ENCODE data around the gene SLC25A21.
A peak's percentile ranks its signal among the peaks of the same experiment; 100 is the strongest.

The SLC25A21 gene

DNA sequence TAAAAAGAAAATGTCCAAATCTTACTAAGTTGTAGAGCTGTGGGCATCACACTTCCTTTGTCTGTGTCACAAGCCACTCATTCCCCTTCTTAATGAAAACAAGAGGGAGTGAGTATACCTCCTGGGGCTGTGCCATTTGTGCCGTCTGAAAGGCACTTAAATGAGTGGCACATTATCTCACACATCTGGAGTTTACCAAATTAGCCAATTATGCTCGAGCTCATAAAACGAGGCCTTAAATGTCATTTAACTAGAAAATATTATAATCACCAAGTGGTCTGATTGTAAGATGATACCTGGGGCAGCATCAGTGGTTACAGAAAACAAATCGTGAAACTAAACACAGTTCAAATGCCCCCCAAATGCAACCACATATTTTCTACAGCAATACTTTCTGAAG, 364.7 kb downstream of the SLC25A21 start (continued):
- TF ChIP-seq ZNF19 (tag by site-specific recombination; IDR thresholded peaks at IDR 0.05; ENCODE audit: low read depth) (peak; percentile 97), ZNF302 (tag by site-specific recombination; IDR thresholded peaks at IDR 0.05; ENCODE audit: low read depth) (no peak), IKZF3 (tag by site-specific recombination; IDR thresholded peaks at IDR 0.05) (peak; percentile 61), KLF10 (tag by site-specific recombination; IDR thresholded peaks at IDR 0.05) (peak; percentile 73), ZNF837 (tag by site-specific recombination; IDR thresholded peaks at IDR 0.05) (no peak), OVOL3 (tag by site-specific recombination; IDR thresholded peaks at IDR 0.05) (0 out of 2 replicates have a peak, but pooled peaks have one; percentile 71), ZFP41 (tag by site-specific recombination; IDR thresholded peaks at IDR 0.05; ENCODE audit: borderline replicate concordance) (no peak), GLI2 (tag by site-specific recombination; IDR thresholded peaks at IDR 0.05; ENCODE audit: borderline replicate concordance, low read depth) (peak; percentile 76; the same call in 1 of the 2 replicates), GLIS1 (tag by site-specific recombination; IDR thresholded peaks at IDR 0.05) (peak; percentile 81), ZNF248 (tag by site-specific recombination; IDR thresholded peaks at IDR 0.05) (no peak), ZXDB (tag by site-specific recombination; IDR thresholded peaks at IDR 0.05) (peak; percentile 64; the same call in 1 of the 2 replicates), ZNF521 (tag by site-specific recombination; IDR thresholded peaks at IDR 0.05) (no peak), ZNF354C (tag by site-specific recombination; IDR thresholded peaks at IDR 0.05; ENCODE audit: borderline replicate concordance, low read depth) (no peak), SCRT1 (tag by site-specific recombination; IDR thresholded peaks at IDR 0.05; ENCODE audit: borderline replicate concordance) (peak; percentile 48; the same call in 1 of the 2 replicates), ZNF341 (tag by site-specific recombination; IDR thresholded peaks at IDR 0.05; ENCODE audit: low read depth) (peak; percentile 22; the same call in 1 of the 2 replicates), ZNF10 (tag by site-specific recombination; IDR thresholded peaks at IDR 0.05) (0 out of 2 replicates have a peak, but pooled peaks have one; percentile 39), MZF1 (tag by site-specific recombination; IDR thresholded peaks at IDR 0.05; ENCODE audit: borderline replicate concordance) (peak; percentile 94)
- TF ChIP-seq, protein P1, sequence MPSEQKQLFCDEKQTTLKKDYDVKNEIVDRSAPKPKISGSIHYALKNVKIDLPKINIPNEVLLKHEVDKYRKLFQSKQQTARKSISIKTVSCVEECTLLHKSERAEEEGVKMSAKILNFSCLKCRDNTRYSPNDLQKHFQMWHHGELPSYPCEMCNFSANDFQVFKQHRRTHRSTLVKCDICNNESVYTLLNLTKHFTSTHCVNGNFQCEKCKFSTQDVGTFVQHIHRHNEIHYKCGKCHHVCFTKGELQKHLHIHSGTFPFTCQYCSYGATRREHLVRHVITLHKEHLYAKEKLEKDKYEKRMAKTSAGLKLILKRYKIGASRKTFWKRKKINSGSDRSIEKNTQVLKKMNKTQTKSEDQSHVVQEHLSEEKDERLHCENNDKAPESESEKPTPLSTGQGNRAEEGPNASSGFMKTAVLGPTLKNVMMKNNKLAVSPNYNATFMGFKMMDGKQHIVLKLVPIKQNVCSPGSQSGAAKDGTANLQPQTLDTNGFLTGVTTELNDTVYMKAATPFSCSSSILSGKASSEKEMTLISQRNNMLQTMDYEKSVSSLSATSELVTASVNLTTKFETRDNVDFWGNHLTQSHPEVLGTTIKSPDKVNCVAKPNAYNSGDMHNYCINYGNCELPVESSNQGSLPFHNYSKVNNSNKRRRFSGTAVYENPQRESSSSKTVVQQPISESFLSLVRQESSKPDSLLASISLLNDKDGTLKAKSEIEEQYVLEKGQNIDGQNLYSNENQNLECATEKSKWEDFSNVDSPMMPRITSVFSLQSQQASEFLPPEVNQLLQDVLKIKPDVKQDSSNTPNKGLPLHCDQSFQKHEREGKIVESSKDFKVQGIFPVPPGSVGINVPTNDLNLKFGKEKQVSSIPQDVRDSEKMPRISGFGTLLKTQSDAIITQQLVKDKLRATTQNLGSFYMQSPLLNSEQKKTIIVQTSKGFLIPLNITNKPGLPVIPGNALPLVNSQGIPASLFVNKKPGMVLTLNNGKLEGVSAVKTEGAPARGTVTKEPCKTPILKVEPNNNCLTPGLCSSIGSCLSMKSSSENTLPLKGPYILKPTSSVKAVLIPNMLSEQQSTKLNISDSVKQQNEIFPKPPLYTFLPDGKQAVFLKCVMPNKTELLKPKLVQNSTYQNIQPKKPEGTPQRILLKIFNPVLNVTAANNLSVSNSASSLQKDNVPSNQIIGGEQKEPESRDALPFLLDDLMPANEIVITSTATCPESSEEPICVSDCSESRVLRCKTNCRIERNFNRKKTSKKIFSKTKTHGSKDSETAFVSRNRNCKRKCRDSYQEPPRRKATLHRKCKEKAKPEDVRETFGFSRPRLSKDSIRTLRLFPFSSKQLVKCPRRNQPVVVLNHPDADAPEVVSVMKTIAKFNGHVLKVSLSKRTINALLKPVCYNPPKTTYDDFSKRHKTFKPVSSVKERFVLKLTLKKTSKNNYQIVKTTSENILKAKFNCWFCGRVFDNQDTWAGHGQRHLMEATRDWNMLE (tag by site-specific recombination; conservative IDR thresholded peaks at IDR 0.05; ENCODE audit: low read depth), result no peak
- TF ChIP-seq, protein P2, sequence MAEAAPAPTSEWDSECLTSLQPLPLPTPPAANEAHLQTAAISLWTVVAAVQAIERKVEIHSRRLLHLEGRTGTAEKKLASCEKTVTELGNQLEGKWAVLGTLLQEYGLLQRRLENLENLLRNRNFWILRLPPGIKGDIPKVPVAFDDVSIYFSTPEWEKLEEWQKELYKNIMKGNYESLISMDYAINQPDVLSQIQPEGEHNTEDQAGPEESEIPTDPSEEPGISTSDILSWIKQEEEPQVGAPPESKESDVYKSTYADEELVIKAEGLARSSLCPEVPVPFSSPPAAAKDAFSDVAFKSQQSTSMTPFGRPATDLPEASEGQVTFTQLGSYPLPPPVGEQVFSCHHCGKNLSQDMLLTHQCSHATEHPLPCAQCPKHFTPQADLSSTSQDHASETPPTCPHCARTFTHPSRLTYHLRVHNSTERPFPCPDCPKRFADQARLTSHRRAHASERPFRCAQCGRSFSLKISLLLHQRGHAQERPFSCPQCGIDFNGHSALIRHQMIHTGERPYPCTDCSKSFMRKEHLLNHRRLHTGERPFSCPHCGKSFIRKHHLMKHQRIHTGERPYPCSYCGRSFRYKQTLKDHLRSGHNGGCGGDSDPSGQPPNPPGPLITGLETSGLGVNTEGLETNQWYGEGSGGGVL (tag by site-specific recombination; IDR thresholded peaks at IDR 0.05), result peak; percentile 30; the same call in 1 of the 2 replicates
- TF ChIP-seq, protein P3, sequence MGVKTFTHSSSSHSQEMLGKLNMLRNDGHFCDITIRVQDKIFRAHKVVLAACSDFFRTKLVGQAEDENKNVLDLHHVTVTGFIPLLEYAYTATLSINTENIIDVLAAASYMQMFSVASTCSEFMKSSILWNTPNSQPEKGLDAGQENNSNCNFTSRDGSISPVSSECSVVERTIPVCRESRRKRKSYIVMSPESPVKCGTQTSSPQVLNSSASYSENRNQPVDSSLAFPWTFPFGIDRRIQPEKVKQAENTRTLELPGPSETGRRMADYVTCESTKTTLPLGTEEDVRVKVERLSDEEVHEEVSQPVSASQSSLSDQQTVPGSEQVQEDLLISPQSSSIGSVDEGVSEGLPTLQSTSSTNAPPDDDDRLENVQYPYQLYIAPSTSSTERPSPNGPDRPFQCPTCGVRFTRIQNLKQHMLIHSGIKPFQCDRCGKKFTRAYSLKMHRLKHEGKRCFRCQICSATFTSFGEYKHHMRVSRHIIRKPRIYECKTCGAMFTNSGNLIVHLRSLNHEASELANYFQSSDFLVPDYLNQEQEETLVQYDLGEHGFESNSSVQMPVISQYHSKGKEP (tag by site-specific recombination; IDR thresholded peaks at IDR 0.05), result peak; percentile 71; the same call in 1 of the 2 replicates
- TF ChIP-seq, protein P4, sequence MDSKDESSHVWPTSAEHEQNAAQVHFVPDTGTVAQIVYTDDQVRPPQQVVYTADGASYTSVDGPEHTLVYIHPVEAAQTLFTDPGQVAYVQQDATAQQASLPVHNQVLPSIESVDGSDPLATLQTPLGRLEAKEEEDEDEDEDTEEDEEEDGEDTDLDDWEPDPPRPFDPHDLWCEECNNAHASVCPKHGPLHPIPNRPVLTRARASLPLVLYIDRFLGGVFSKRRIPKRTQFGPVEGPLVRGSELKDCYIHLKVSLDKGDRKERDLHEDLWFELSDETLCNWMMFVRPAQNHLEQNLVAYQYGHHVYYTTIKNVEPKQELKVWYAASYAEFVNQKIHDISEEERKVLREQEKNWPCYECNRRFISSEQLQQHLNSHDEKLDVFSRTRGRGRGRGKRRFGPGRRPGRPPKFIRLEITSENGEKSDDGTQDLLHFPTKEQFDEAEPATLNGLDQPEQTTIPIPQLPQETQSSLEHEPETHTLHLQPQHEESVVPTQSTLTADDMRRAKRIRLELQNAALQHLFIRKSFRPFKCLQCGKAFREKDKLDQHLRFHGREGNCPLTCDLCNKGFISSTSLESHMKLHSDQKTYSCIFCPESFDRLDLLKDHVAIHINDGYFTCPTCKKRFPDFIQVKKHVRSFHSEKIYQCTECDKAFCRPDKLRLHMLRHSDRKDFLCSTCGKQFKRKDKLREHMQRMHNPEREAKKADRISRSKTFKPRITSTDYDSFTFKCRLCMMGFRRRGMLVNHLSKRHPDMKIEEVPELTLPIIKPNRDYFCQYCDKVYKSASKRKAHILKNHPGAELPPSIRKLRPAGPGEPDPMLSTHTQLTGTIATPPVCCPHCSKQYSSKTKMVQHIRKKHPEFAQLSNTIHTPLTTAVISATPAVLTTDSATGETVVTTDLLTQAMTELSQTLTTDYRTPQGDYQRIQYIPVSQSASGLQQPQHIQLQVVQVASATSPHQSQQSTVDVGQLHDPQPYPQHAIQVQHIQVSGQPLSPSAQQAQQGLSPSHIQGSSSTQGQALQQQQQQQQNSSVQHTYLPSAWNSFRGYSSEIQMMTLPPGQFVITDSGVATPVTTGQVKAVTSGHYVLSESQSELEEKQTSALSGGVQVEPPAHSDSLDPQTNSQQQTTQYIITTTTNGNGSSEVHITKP (tag by site-specific recombination; IDR thresholded peaks at IDR 0.05), result peak; percentile 82
